Hindlimb muscle (tissue), 1 donor: ENCODE results near the gene PRKN. TPM values are rescaled to one million over a fixed set of nuclear protein-coding genes. Genes with fewer than 3 reads are reported as not detected.

Source experiments
- DNase-seq: peaks from one replicate; pipeline ENCODE4 v3.0.0-alpha.2; 2013
- polyA plus RNA-seq: library from polyadenylated mRNA; unstranded; fragments of 120-200 nt; gene quantifications from one replicate; pipeline ENCODE4 v1.2.1, GENCODE V29; 2013; ENCODE audit not compliant: insufficient read length

The PRKN gene
- polyA plus RNA-seq, 1 donor, result 4.5 TPM

- DNase-seq, result peak; percentile 85
These were observed 436.6 kb downstream of the PRKN start for GRCh38 chr6:162290846-162291465.

GRCh38 chr6:162289972-162290371 lies 437.6 kb downstream of the PRKN start:
- DNase-seq, result no peak

DNA sequence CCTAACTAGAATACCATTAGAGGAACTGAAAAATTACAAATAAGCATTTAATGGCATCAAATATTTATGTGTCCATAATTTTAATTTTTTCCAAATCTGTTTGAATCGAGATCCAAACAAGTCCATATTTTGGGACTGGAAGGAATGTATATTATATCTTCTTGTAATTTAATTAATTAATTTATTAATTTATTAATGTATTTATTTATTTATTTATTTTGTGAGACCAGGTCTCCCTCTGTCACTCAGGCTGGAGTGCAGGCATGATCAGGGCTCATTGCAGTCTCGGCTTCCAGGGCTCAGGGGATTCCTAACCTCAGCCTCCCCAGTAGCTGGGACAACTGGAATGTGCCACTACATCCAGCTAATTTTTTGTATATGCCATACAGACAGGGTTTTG lies 453.6 kb downstream of the PRKN start:
- no peak for DNase-seq

DNA sequence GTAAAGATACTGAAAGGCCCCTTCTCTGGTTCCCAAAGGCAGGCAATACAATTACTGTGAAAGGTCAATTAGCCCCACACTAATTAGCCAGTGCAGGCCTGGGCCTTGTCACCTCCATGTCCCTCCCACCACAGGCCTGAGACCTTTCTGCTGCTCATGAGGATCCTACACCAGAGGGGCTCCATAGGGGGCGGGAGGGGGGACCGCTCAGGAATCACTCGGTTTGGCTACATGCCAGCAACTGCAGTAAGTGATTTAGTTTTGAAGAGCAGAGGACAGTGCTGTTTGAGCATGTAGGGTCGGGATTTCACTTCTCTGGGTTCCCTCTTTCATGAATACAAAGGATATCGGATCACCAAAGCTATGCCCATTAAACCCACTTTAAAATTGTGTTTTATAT lies 455.6 kb downstream of the PRKN start:
- no peak for DNase-seq

DNA sequence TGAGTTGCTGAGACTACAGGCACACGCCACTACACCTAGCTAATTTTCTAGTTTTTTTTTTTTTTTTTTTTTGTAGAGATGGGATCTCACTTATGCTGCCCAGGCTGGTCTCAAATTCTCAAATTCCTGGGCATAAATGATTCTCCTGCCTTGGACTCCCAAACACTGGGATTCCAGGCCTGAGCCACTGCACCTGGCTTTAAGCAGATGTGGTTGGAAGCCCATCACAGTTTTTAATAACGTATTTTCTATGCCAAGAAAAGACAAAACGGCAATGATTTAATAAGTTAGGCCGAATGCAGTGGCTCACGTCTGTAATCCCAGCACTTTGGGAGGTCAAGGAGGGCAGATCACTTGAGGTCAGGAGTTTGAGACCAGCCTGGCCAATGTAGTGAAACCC lies 456.6 kb downstream of the PRKN start:
- no peak for DNase-seq

DNA sequence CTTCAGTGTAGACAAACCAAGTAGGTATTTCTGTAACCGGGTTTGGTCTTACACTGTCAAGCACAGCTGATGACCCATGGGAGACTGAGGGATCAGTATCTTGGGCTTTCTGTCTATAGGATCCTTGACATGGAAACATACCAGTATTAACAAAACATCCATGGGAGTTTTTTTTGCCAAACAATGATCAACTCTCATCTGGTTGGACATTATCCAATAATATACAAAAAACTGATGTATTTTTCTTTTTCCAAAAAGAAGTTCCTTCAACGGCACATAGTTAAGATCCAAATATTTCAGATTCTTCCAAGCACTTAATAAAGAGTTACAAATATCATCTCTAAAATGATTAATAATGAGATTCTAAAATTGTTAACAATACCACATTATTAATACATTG lies 459.9 kb downstream of the PRKN start:
- DNase-seq, result no peak

DNA sequence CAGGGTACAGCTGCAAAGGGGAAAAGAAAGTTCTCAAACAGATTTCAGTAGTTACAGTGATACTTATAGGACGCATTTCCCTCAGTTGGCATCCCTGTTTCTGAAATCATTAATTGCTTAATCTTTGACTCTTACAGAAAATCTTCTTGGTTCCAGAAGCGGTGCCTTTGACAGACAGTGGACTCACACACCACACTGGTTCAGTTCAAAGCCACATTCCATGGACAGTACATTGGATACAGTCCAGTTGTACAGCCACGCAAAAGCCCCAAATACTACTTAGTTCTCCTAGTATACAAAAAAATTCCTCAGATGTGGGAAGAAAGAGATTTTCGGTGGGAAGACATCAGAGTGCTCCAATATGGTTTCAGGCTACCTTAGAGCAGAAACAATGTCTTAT lies 460.4 kb downstream of the PRKN start:
- no peak for DNase-seq

DNA sequence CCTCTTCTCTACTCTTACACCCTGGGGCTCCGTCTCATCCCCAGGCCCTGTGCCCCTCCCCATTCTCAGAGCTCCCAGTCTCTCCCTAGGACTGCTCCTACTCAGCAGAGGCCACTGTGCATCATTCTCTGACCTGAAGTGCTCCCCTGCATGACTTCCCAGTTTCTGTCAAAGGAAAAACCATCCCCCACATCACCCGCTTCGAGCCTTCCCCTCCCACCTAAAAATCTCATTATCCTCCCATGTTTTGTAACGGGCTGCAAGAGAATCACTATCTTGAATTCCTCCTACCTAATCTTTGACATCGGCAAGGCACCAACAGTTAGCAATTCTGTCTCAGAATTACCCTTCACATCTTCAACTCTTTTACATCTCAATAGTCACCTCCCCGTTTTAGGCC lies 463.0 kb downstream of the PRKN start:
- no peak for DNase-seq

DNA sequence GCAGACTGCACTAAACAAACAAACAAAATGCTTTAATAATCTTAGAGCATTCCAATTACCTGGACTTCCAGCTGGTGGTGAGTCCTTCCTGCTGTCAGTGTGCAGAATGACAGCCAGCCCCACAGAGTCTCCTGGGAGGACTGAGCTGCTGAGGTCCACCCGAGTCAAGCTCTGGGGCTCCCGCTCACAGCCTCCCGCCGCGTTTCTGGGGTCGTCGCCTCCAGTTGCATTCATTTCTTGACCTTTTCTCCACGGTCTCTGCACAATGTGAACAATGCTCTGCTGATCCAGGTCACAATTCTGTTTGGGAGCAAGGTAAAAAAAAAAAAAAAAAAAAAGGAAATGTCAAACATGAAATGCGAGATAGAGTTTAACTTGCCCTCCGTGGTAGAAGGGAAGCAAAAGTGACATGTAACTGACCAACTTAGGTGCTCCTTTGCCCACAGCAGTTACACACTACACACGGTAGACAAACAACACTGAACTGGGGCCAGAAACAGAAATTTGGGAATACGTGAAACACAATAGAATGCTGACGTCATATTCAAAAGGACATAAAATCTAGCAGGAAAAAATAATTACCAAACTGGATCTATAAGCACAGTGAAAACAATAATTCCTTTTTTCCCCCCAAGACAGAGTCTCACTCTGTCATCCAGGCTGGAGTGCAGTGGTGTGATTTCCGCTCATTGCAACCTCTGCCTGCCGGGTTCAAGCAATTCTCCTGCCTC lies 464.9 kb downstream of the PRKN start:
- DNase-seq, result no peak

DNA sequence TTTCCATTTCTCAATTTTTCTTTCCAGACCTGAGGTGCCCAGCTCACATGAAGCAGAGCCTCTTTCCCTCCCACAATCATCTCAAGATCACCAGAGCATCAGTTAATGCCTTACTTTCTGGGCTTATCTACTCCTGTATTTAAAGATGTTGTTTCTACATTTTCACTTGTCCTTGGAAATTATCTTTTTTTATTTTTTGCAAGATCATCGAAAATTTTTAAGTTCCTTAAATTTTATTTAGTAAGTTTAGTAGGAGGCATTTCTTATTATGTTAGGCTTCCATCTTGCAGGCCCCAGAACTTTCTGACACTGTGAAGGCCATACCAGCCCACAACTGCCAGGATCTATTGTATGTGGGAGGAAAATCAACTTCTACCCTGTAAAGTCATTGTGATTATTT lies 466.0 kb downstream of the PRKN start:
- no peak for DNase-seq

DNA sequence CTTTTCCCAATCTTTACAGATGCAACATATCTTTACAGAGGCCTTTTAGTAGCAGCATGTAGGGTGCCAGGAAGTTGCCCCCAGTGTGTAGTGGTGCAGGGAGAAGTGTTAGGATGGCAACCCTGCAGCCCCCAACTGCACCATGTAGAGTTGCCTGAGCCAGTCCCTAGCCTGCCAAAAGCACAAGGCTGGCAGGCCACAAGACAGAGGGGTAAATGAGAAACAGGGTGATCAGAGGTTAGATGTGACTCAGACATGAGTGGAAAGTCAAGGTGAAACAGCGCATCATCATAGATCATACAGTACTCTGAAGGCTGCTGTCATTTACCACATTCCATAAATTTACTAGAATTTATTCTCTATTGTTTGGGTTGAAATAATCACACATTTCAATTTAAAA lies 467.5 kb downstream of the PRKN start:
- no peak for DNase-seq

GRCh38 chr6:162258647-162259046 lies 468.9 kb downstream of the PRKN start:
- no peak for DNase-seq

DNA sequence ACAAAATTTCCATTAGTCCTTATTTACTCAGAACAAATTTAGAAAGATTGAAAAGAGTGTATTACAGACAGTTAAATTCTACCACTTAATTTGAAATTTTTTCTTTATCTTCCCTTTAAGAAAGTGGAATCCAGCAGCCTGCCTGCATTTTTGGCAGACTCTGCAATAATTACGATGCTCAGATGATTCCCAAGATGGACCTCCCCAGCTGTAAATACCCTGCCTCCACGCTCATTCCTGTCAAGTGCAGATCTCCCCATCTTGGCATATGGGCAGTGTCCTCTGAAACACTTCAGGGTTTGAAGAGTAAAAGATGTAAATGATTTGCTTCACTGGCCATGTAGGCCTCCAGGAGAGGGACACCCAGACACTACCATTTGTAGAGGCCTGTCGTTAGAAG lies 471.2 kb downstream of the PRKN start:
- no peak for DNase-seq

GRCh38 chr6:162251257-162251656 lies 476.3 kb downstream of the PRKN start:
- DNase-seq, result no peak

- no peak for DNase-seq
These were observed 477.5 kb downstream of the PRKN start for GRCh38 chr6:162249907-162250642.

- no peak for DNase-seq
These were observed 481.6 kb downstream of the PRKN start for GRCh38 chr6:162245830-162246420.

- no peak for DNase-seq
These were observed 483.5 kb downstream of the PRKN start for GRCh38 chr6:162244031-162244430.

- no peak for DNase-seq
These were observed 484.7 kb downstream of the PRKN start for GRCh38 chr6:162242915-162243314.

DNA sequence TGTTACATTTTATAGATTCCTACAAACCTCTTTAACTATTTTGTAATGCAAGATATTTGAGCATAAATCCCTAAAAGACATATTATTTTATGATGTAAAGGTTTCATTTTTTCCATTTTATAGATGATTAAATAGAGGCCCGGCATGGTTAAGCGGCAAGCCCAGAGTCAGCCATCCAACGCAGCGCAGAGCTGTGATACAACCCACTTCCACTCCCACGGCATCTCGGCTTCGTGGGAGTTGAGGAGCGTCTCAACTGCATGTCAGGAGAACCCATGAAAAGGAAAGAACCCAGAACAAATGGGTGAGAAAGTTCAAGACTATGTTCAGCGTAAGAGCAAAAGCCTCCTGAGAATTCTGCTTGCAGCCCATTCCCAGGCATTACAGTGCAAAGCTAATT lies 488.2 kb downstream of the PRKN start:
- no peak for DNase-seq

DNA sequence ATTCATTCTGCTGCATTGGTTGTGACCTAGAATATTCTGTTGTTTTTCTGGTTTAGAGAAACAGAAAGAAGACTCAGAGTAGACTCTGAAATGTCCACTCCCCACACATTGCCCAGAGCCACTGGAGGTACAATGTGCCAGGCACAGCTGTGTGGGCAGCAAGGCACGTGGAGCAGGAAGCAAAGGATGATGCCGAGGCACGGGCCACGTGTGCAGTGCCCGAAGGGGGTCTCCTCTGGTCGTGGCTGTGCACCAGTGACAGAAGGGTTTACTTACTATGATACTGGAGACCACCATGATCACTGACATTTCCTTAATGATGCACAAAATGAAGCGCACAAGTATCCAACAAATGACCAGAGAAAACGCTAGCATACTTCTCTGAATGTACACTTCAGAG lies 488.9 kb downstream of the PRKN start:
- DNase-seq, result no peak

GRCh38 chr6:162237331-162237730 lies 490.2 kb downstream of the PRKN start:
- DNase-seq, result no peak

- DNase-seq, result no peak
These were observed 492.9 kb downstream of the PRKN start for GRCh38 chr6:162234631-162235030.

GRCh38 chr6:162230147-162230752 lies 497.3 kb downstream of the PRKN start:
- DNase-seq, result no peak
